IPS-18c (cell line): ENCODE measurements around the gene TBX15.

Source experiments
- H3K4me3 ChIP-seq: 2 replicates; pipeline ENCODE4 v1.7.0; 2013; ENCODE audit warnings: low read depth, mild to moderate bottlenecking, low read length, moderate library complexity; ENCODE audit not compliant: insufficient read depth
- H3K9me3 ChIP-seq: one replicate; pipeline ENCODE4 v1.6.1; 2013; ENCODE audit warnings: mild to moderate bottlenecking, low read length, moderate library complexity; ENCODE audit not compliant: control insufficient read depth, insufficient read depth

TBX15 gene

GRCh38 chr1:118948351-118948750 is 39.8 kb downstream of the TBX15 start:
- H3K9me3 ChIP-seq: no peaks in the 10 kb centered on the region
- no peak overlapping the region for H3K4me3 ChIP-seq

- no peaks in the 10 kb centered on the region for H3K9me3 ChIP-seq
- no peak overlapping the region for H3K4me3 ChIP-seq
These were observed 40.4 kb downstream of the TBX15 start for GRCh38 chr1:118947790-118948189.

GRCh38 chr1:118947003-118947765 is 41.0 kb downstream of the TBX15 start:
- Histone ChIP-seq H3K4me3 (no peak overlapping the region), H3K9me3 (no peaks in the 10 kb centered on the region)

GRCh38 chr1:118945489-118945888 is 42.7 kb downstream of the TBX15 start:
- H3K9me3 ChIP-seq: no peaks in the 10 kb centered on the region
- no peak overlapping the region for H3K4me3 ChIP-seq

GRCh38 chr1:118944546-118944945 is 43.6 kb downstream of the TBX15 start:
- Histone ChIP-seq H3K4me3 (no peak overlapping the region), H3K9me3 (no peaks in the 10 kb centered on the region)

GRCh38 chr1:118944133-118944532 is 44.0 kb downstream of the TBX15 start:
- Histone ChIP-seq H3K9me3 (no peaks in the 10 kb centered on the region), H3K4me3 (no peak overlapping the region)

DNA sequence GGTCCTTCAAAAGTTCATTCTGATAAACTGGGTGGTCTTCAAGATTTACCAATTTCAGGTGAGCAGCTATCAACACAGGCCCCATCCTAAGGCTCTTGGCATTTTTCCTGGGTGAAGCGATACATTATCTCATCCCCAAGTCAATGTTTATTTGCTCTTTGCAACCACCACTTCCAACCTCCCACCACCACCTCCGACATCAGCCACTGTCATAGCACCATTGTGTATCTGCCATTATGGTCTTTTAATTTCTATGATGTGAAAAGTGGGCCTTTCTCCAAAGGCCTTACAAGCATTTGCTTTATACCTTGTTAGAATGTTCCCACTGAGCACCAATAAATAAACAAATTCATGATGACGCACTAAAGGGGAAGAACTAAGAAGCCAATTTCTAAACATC is 47.2 kb downstream of the TBX15 start:
- H3K4me3 ChIP-seq: no peak overlapping the region
- no peaks in the 10 kb centered on the region for H3K9me3 ChIP-seq

DNA sequence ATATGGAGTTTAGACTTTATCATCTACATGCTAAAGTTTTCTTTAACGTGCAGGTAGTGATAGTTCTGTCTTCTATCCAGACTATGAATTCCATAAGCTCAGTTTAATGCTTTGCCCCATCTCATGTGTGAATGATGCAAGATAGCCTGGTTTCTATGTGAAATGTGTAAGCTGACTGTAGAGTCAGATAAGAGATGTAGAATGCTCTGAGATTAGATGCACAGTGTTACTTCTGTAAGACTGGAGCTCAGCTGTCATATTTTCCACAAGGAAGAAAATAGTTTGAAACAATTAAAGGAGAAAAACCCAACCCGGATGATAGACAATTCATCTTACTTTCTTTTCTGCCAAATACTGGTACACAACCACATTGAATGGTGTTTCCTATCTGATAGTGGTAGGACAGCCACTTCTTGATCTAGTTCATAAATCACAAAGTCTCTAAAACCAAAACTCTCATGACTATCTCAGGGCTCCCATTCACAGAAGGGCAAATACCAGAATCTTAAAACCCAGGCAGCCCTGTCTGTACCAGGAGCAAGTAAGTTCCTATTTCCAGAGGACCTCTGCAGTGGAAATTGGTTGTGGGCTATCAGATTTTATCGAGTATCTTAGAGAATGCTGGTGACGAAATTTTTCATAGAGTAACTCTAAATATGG is 50.6 kb downstream of the TBX15 start:
- no peak overlapping the region for H3K4me3 ChIP-seq
- H3K9me3 ChIP-seq: no peaks in the 10 kb centered on the region

GRCh38 chr1:118934706-118935105 is 53.4 kb downstream of the TBX15 start:
- H3K4me3 ChIP-seq: no peak overlapping the region
- H3K9me3 ChIP-seq: no peaks in the 10 kb centered on the region

DNA sequence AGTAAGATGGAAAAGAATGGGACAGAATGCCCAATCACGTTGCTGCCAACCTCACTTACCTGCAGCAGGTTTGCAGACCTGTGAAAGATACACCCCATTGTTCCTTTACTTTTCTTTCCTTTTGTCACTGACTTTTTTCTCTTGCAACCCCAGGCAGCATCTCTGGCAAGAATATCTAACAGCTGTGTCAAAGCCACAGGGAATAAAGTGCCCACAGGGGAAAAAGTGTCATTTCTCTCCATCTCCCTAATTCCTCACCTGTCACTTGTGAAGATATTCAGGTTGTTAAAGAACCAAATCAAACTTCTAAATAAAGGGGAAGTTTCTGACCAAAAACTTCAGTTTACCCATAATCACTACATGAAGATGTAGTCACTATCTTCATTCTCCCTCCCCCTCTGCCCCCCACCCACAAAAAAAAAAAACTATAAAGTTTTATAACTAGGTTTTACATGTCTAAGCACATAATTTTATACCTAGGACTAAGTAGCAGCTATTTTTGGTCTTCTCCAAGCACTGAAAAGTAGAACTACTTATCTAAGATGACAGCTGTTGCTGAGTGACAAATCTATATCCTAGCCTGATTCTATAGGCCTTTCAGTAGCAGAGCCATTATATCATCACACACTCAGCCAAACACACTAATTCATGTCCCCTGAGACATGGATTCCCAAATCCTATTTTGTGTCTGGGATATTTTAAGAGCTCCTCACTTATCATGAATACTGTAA is 54.9 kb downstream of the TBX15 start:
- H3K4me3 ChIP-seq: no peak overlapping the region

DNA sequence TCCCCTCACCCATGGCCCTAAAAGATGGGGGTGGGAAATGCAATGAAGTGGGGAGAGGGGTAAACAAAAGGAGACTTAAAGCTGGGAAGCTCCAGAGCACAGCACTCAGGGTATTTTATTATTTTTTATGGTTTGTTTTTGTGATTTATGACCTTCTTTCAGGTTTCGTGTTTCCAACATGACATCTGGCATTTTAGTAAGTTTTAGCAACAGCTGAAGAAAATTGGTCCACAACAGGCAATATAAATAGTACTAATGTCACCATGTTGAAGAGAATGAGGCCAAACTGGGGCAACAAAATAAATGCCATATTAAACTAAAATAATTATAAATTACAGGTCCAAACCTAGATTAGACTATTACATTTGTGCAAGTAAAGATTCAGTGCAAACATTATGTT is 56.3 kb downstream of the TBX15 start:
- Histone ChIP-seq H3K4me3 (no peak overlapping the region), H3K9me3 (no peaks in the 10 kb centered on the region)

More for the DNA sequence above, 54.9 kb downstream of the TBX15 start:
- H3K9me3 ChIP-seq: no peaks in the 10 kb centered on the region

DNA sequence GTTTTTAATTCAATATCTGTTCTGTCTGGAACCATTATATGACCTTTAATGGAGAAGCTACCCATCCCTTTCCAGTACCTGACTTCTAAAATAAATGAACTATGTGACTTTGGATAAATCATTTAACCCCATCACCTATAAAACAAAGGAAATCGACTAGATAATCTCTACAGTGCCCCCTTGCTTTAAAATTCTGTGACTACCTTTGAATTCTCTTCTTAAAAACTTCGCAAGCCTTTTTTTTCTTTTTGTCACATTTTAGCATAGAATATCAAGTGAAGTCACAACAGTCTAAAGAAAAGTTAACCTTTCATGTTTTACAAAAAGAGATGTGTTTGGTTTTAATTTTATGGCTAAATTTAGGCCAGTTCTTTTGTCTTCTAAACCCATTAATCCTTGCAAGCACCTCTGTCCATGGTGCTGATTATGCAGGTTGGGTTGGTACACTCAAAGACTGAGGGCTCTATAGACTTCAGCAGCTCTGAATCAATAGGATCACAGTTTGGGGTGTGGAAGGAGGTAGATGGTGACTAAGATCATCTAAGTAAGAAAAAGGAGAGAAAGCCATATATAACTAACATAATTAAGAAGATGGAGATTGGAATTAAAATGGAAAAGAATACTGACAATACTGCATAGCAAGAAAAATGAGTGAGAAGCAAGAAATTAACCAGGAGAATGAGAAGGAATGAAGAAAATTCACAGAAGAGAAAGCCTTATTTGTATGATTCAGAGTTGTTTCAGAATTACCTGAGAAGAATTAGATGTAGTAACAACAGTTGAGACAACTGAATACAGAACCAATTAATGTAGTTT is 59.2 kb downstream of the TBX15 start:
- H3K4me3 ChIP-seq: no peak overlapping the region
- H3K9me3 ChIP-seq: no peaks in the 10 kb centered on the region

DNA sequence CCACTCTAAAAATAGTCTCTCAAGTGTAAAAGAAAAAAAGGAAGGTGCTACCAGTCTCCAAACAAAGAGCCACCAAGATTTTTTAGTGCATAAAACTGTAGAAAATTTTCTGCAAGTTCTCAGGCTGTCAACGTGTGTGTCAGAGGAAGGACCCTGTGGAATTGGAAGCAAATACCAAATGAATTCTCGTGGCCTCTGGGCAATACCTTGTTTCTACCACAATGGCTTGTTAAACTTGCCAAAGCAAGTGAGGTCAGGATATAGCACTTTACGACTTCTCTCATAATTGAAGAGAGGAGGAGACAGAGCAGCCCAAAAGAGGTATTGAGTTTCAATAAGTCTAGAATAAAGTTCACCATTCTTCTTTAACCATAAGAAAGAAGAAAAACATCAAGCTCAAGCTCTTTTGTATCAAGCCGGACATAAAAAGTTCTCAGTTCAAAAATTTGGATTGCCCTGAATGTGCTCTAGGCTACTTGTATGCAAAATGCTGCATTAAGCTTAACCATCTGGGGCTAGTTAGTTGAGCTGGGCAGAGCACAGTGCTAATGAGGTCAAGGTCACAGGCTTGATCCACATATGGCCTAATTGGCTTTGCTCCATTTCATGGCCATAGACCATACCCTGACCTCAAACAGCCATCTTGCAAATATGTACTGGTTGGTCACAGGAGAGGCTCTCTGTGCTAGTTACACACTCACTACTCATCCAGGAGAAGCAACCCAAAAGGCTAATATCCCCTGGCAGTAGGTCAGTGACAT is 60.5 kb downstream of the TBX15 start:
- no peak overlapping the region for H3K4me3 ChIP-seq
- no peaks in the 10 kb centered on the region for H3K9me3 ChIP-seq

DNA sequence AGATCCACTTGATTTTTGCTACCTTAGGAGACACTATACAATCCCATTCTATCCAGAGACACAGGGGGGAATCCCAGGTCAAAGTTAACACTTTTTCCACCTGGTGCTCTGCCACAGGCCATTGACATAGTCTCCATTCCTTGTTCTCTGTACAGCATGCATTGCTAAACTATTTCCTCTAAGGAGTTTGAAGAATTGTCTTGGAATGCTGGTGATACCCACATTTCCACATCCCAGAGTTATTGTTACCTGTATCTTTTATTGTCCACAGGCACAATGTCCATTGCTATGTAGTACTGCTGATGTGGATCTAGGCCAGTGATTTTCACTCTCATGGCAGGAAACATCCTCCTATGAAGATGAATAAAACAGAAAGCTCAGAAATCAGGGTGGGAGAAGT is 61.9 kb downstream of the TBX15 start:
- no peaks in the 10 kb centered on the region for H3K9me3 ChIP-seq

GRCh38 chr1:118925651-118926050 is 62.5 kb downstream of the TBX15 start:
- no peak overlapping the region for H3K4me3 ChIP-seq
- H3K9me3 ChIP-seq: no peaks in the 10 kb centered on the region

More for the DNA sequence above, 61.9 kb downstream of the TBX15 start:
- H3K4me3 ChIP-seq: no peak overlapping the region

- Histone ChIP-seq H3K9me3 (no peaks in the 10 kb centered on the region), H3K4me3 (no peak overlapping the region)
These were observed 64.8 kb downstream of the TBX15 start for GRCh38 chr1:118923319-118923718.

- Histone ChIP-seq H3K9me3 (no peaks in the 10 kb centered on the region), H3K4me3 (no peak overlapping the region)
These were observed 66.1 kb downstream of the TBX15 start for GRCh38 chr1:118921994-118922393.
